CD14-positive monocyte (primary cell): ENCODE measurements around the gene ADAMTS17. TPM values are rescaled to one million over a fixed set of nuclear protein-coding genes. Genes with fewer than 3 reads are reported as not detected.

Experiments
- DNase-seq, 3 donors: peaks; one replicate each; pipeline ENCODE4 v3.0.0-alpha.2; 2011 to 2022
- H2AFZ ChIP-seq: 2 replicates; pipeline ENCODE4 v1.6.0; 2012; ENCODE audit warnings: mild to moderate bottlenecking, low read depth, low read length, inconsistent platforms; ENCODE audit not compliant: insufficient read depth, poor library complexity, severe bottlenecking
- H3K27ac ChIP-seq, 2 donors: 1 replicate in 1 of 2; 2 replicates in 1 of 2; pipeline ENCODE4 v1.5.1; 2012 to 2013; ENCODE audit warnings: low read length in 2 of 2, control low read depth in 1 of 2, inconsistent platforms in 1 of 2, low read depth in 1 of 2, mild to moderate bottlenecking in 1 of 2
- H3K27me3 ChIP-seq, 2 donors: one replicate each; pipeline versions ENCODE4 v1.6.0 to v1.6.1; 2011 to 2013; ENCODE audit warnings: low read length in 2 of 2; ENCODE audit not compliant: control insufficient read depth in 2 of 2, insufficient read depth in 2 of 2
- H3K36me3 ChIP-seq, 2 donors: replicated peaks in 1 of 2; 1 replicate in 1 of 2; 2 replicates in 1 of 2; pipeline versions ENCODE4 v1.5.1 to v1.6.1; 2012 to 2013; ENCODE audit warnings: low read length in 2 of 2, control low read depth in 1 of 2, inconsistent platforms in 1 of 2, mild to moderate bottlenecking in 1 of 2; ENCODE audit not compliant: insufficient read depth in 2 of 2, control insufficient read depth in 1 of 2
- H3K4me1 ChIP-seq, 2 donors: 1 replicate in 1 of 2; 2 replicates in 1 of 2; pipeline versions ENCODE4 v1.5.1 to v1.6.1; 2012 to 2013; ENCODE audit warnings: low read length in 2 of 2, control low read depth in 1 of 2, inconsistent platforms in 1 of 2, mild to moderate bottlenecking in 1 of 2, moderate library complexity in 1 of 2; ENCODE audit not compliant: insufficient read depth in 2 of 2, control insufficient read depth in 1 of 2
- H3K4me2 ChIP-seq: replicated peaks from 2 replicates; pipeline ENCODE3; 2012; ENCODE audit warnings: low read length, moderate library complexity, mild to moderate bottlenecking; ENCODE audit not compliant: poor library complexity, severe bottlenecking; ENCODE audit errors: extremely low read depth
- H3K4me3 ChIP-seq, 3 experiments: fragments of 200-600 bp in 1 of 3; sonication (generic) in 1 of 3; replicated peaks in 1 of 3; 1 replicate in 2 of 3; 2 replicates in 1 of 3; pipeline ENCODE4 v1.5.1; 2011 to 2013; ENCODE audit warnings: low read length in 3 of 3, mild to moderate bottlenecking in 3 of 3, control low read depth in 2 of 3, low read depth in 2 of 3, inconsistent platforms in 1 of 3, moderate library complexity in 1 of 3
- H3K79me2 ChIP-seq: 2 replicates; pipeline ENCODE4 v1.6.0; 2012; ENCODE audit warnings: mild to moderate bottlenecking, control low read depth, inconsistent platforms, low read length, moderate library complexity; ENCODE audit not compliant: insufficient read depth
- H3K9ac ChIP-seq: 2 replicates; pipeline ENCODE4 v1.6.0; 2017; ENCODE audit warnings: low read length, mild to moderate bottlenecking; ENCODE audit not compliant: insufficient read depth, poor library complexity, severe bottlenecking
- H3K9me3 ChIP-seq, 2 donors: replicated peaks in 1 of 2; 1 replicate in 1 of 2; 2 replicates in 1 of 2; pipeline versions ENCODE4 v1.5.1 to v1.6.1; 2012 to 2013; ENCODE audit warnings: low read length in 2 of 2, control low read depth in 1 of 2; ENCODE audit not compliant: control insufficient read depth in 1 of 2, insufficient read depth in 1 of 2
- H4K20me1 ChIP-seq: 2 replicates; pipeline ENCODE4 v1.6.0; 2012; ENCODE audit warnings: mild to moderate bottlenecking, low read length, control low read depth, moderate library complexity; ENCODE audit not compliant: insufficient read depth
- H3K27ac Mint-ChIP-seq, 7 donors: one replicate each; pipeline ENCODE4 v1.8.0; 2020; ENCODE audit warnings: mild to moderate bottlenecking in 7 of 7, mixed read lengths in 7 of 7, moderate library complexity in 6 of 7, inconsistent platforms in 2 of 7
- H3K27me3 Mint-ChIP-seq, 3 donors: one replicate each; pipeline ENCODE4 v1.8.0; 2021 to 2022; ENCODE audit warnings: low read depth in 3 of 3, mild to moderate bottlenecking in 3 of 3, mixed read lengths in 3 of 3, moderate library complexity in 3 of 3, inconsistent platforms in 1 of 3
- H3K36me3 Mint-ChIP-seq, 2 donors: one replicate each; pipeline ENCODE4 v1.8.0; 2020; ENCODE audit warnings: mixed read lengths in 2 of 2, inconsistent platforms in 1 of 2, mild to moderate bottlenecking in 1 of 2
- H3K4me1 Mint-ChIP-seq: one replicate; pipeline ENCODE4 v1.8.0; 2020; ENCODE audit warnings: mild to moderate bottlenecking, mixed read lengths
- H3K4me3 Mint-ChIP-seq, 2 donors: one replicate each; pipeline ENCODE4 v1.8.0; 2020; ENCODE audit warnings: mild to moderate bottlenecking in 2 of 2, mixed read lengths in 2 of 2, moderate library complexity in 1 of 2
- H3K9me3 Mint-ChIP-seq, 7 donors: one replicate each; pipeline ENCODE4 v1.8.0; 2020 to 2022; ENCODE audit warnings: mixed read lengths in 7 of 7, mild to moderate bottlenecking in 6 of 7, moderate library complexity in 6 of 7, inconsistent platforms in 2 of 7
- WGBS: methylation state at CpG from one replicate; pipeline ENCODE4 v1.1.5; 2013; ENCODE audit warnings: missing lambda C conversion rate; ENCODE audit not compliant: insufficient coverage; 5-methylcytosine and 5-hydroxymethylcytosine counted together
- intact Hi-C, 2 donors: fragments of 100-400 bp; cut with micrococcal nuclease; formaldehyde crosslinking; loops; one replicate each; pipeline versions ENCODE4 v1.15.0 to v1.15.1; 2023
- polyA plus RNA-seq, 3 donors: library from polyadenylated mRNA; depleted of rRNA in 1 of 3; unstranded in 2 of 3; stranded (reverse) in 1 of 3; fragments of 300-500 nt in 2 of 3; fragments of >200 nt in 1 of 3; fragmentation: Illumina TruSeq in 2 of 3; gene quantifications; 1 replicate in 2 of 3; 2 replicates in 1 of 3; pipeline ENCODE4 v1.2.3, GENCODE V29; 2012 to 2021
- TF ChIP-seq, protein P1 (sequence below): fragments of 200-600 bp; IDR thresholded peaks from one replicate; pipeline ENCODE4 v1.8.0; 2022; ENCODE audit warnings: antibody characterized with exemption, mild to moderate bottlenecking

Gene ADAMTS17
- polyA plus RNA-seq, 3 donors: 0.03 to 0.25 TPM; not detected in 1

DNA sequence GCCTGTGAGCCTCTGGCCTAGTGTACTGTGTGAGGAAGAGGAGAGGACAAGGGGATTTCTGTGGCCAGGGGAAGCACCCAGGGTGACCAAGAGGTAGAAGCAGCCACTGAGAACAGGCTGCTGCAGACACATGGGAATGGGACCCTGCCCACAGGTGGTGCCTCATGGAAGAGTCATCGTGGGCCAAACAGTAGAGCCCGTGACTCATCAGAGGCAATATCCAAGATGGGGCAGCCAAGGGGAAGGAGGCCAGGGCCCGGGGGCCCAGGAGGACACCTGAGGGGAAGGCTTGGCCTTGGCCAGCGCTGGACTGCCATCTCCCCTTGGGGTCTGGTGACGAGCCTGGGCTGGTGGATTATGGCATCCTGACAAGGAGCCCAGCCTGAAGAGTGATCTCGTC, 333.5 kb downstream of the ADAMTS17 start:
- Mint-ChIP-seq H3K36me3 (no peaks in the 10 kb centered on the region), H3K4me1 (no peaks in the 10 kb centered on the region), H3K9me3 (peaks cover 0 to 13% (median 6%) of the 10 kb centered on the region in 7 donors), H3K27me3 (peaks cover 0 to 2% (median 0%) of the 10 kb centered on the region in 3 donors), H3K4me3 (no peak overlapping the region), H3K27ac (no peak overlapping the region)
- no peaks in the 10 kb centered on the region for H3K79me2 ChIP-seq
- no peak overlapping the region for H3K27ac ChIP-seq
- H4K20me1 ChIP-seq: no peaks in the 10 kb centered on the region
- TF ChIP-seq, protein P1, sequence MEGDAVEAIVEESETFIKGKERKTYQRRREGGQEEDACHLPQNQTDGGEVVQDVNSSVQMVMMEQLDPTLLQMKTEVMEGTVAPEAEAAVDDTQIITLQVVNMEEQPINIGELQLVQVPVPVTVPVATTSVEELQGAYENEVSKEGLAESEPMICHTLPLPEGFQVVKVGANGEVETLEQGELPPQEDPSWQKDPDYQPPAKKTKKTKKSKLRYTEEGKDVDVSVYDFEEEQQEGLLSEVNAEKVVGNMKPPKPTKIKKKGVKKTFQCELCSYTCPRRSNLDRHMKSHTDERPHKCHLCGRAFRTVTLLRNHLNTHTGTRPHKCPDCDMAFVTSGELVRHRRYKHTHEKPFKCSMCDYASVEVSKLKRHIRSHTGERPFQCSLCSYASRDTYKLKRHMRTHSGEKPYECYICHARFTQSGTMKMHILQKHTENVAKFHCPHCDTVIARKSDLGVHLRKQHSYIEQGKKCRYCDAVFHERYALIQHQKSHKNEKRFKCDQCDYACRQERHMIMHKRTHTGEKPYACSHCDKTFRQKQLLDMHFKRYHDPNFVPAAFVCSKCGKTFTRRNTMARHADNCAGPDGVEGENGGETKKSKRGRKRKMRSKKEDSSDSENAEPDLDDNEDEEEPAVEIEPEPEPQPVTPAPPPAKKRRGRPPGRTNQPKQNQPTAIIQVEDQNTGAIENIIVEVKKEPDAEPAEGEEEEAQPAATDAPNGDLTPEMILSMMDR: no peak
- peaks cover 0 to 6% of the 10 kb centered on the region in 2 donors for H3K9me3 ChIP-seq
- 96% methylated on average over 6 of the region's 6 CpGs for WGBS
- H3K4me1 ChIP-seq: no peaks in the 10 kb centered on the region
- no peaks in the 10 kb centered on the region for H3K36me3 ChIP-seq
- no peak overlapping the region for H2AFZ ChIP-seq
- no peaks in the 10 kb centered on the region for H3K27me3 ChIP-seq
- DNase-seq: no peak
- intact Hi-C loops: loop anchor here in 1 of 2 donors (10.0 kb wide), 1 partner anchor 63 kb away; no protein-coding TSS in a partner anchor
- H3K4me3 ChIP-seq: no peak overlapping the region
- H3K4me2 ChIP-seq: no peak overlapping the region
- H3K9ac ChIP-seq: no peak overlapping the region

DNA sequence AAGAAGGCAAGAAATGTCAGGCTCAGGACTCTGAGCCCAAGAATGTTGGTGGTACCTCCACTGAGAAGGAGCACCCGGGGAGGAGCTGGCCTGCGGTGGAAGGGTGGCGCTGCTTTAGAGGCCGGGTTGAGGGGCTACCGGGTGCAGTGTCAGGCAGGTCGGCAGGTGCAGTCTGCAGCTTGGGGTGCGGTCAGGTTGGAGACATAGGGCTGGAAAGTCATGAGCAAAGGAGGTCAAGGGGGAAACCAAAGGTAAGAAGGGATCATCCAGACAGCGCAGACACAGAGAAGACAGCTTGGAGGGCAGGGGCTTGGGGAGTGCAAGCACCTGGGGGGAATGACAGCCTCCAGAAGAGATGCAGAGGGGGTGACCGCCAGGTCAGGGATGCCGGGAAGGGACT, 334.2 kb downstream of the ADAMTS17 start:
- 93% methylated on average over 10 of the region's 10 CpGs for WGBS
- no peaks in the 10 kb centered on the region for H4K20me1 ChIP-seq
- H2AFZ ChIP-seq: no peak overlapping the region
- Mint-ChIP-seq H3K36me3 (no peaks in the 10 kb centered on the region), H3K4me3 (no peak overlapping the region), H3K9me3 (peaks cover 0 to 13% (median 6%) of the 10 kb centered on the region in 7 donors), H3K27me3 (peaks cover 0 to 2% (median 1%) of the 10 kb centered on the region in 3 donors), H3K27ac (no peak overlapping the region), H3K4me1 (no peaks in the 10 kb centered on the region)
- H3K4me1 ChIP-seq: no peaks in the 10 kb centered on the region
- peaks cover 0 to 6% of the 10 kb centered on the region in 2 donors for H3K9me3 ChIP-seq
- TF ChIP-seq, protein P1: no peak
- no peak overlapping the region for H3K4me2 ChIP-seq
- H3K36me3 ChIP-seq: no peaks in the 10 kb centered on the region
- H3K27ac ChIP-seq: no peak overlapping the region
- intact Hi-C loops: loop anchor here in 1 of 2 donors (10.0 kb wide), 1 partner anchor 63 kb away; no protein-coding TSS in a partner anchor
- no peak overlapping the region for H3K9ac ChIP-seq
- H3K79me2 ChIP-seq: no peaks in the 10 kb centered on the region
- no peak for DNase-seq
- H3K27me3 ChIP-seq: no peaks in the 10 kb centered on the region
- no peak overlapping the region for H3K4me3 ChIP-seq
